IPS-NIHi11 (cell line): Measurements from ENCODE around the gene MRPS15.
A peak's percentile ranks its signal among the peaks of the same experiment; 100 is the strongest.

ENCODE experiments used
- DNase-seq: peaks from one replicate; pipeline ENCODE4 v3.0.0; 2012; ENCODE audit warnings: mixed read lengths, low spot score

The MRPS15 gene

DNA sequence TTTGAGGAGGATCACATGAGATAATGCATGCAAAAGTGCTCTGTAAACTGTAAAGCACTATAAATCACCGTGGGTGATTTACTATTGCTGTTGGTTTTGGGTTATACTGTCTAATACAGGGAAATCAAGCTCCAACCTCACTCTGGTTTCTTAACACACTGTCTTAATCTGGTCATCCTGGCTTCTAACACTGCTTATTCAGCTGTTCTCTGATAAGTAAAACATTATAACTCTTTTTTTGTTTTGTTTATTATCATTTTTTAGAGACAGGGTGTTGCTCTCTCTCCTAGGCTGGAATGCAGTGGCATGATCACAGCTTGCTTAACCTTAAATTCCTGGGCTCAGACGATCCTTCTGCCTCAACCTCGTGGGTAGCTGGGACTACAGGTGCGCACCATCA lies 44.6 kb downstream of the MRPS15 start:
- no peak for DNase-seq

DNA sequence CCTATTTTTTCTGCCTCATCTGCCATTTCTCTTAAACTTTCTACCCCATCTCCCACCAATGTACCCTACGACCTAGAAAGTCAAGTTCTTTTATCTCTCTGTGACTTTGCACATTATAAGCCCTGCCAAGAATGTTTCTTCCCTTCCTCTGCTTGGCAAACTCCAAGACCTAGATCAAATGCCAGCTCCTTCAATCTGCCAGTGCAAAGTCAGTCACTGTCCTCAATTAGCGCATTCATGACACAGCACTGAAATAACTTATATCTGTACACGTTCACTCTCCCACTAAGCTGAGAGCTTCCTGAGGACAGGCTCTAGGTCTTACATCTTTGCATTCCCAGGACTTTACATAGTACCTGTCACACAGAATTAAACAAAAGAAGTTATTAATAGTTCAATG lies 45.0 kb downstream of the MRPS15 start:
- no peak for DNase-seq

DNA sequence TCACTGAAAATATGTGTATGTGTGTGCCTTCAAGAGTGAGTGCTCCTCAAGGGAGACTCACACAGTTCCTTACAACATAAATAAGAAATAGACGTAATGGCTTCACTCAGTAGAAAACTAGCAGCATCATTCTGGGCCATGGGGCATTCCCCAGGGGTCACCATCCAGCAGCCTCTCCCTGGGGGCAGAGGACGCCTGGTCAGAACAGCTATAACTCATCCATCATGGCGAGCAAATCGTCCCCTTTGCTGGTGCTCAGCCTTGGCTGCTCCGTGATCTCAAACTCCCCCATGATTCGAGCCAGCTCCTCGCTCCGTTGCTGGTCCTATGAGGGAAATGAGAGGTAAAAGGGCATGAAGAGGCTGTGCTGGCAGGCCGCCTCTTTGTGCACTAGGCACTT lies 46.3 kb downstream of the MRPS15 start:
- DNase-seq = no peak

DNA sequence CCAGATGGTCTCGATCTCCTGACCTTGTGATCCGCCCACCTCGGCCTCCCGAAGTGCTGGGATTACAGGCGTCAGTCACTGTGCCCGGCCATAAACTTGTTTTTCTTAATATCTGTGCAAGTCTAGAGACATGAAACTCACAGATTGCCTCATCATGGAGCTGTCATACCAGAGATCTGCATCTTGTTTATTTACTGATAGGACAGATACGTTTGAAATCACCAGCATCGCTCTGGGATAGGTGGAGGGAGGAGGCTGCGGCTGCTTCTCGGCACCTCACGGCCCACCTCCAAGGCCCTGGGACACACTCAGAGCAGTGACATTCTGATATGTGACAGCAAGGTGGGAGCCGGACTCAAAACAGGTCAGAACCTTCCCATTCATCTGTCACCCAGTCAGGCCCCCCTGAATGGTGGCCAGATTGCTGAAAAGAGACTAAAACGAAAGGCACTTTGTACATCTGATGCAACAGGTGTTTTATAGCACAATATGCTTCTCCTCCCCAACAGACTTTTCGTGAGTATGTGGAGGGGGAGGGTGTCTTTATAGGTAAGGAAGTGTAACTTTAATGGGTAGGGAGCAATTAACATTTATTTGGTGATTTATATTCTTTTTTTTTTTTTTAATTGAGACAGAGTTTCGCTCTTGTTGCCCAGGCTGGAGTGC lies 48.4 kb downstream of the MRPS15 start:
- DNase-seq = no peak

DNA sequence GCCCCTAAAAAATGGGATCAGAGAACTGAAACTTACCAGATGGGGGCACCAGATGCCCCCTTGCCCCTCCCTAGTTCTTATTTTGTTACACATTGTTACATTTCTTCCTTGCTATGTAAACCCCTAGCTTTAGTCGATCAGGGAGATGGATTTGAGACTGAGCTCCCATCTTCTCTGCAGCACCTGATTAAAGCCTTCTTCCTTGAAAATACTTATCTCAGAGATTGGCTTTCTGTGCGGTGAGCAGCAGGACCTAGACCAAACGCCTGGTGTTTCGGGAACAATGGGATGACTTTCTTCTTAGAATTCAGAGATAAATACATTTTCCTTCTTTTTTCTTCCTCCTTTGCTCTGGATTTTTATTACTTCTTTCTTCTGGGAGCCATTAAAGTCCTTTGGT lies 49.8 kb downstream of the MRPS15 start:
- no peak for DNase-seq

DNA sequence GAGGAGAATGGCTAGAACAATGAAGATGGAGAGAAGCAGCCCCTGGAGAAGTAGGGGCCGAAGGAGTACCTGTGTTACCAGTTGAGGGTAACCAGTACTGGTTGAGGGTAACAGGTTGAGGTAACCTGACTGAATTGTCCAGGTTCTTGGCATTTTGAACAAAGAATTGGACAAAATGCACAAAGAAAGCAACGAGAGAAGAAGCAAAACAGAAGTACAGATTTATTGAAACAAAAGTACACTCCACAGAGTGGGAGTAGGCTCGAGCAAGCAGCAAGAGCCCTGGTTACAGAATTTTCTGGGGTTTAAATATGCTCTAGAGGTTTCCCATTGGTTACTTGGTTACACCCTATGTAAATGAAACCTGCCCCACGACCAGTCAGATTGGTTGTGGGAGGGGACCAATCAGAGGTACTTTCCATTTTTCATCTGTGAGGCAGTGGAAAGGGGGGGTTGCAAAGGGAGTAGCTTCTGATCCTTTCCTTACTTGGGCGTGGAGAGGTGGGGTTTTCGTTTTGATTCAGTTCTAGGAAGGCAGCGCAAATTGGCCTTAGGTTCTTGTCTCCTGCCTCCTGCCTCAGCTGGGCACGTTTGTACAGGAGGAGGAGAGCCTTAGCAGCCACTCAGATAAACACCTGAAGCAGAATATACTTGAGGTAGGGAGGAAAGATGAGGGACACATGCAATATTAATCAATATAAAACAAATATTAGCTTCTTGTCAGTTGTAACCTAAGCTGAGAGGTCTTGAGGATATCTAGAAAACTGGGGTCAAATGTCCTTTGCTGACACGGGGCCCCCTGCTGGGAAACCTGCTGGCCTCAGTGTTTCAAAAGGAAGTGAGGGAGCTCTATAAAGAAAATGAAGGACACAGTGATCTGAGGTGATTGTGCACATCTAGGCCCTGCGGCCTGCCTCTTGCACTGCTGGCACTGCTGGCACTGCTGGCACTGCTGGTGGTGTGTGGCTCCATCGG lies 52.2 kb downstream of the MRPS15 start:
- peak; percentile 24 for DNase-seq

DNA sequence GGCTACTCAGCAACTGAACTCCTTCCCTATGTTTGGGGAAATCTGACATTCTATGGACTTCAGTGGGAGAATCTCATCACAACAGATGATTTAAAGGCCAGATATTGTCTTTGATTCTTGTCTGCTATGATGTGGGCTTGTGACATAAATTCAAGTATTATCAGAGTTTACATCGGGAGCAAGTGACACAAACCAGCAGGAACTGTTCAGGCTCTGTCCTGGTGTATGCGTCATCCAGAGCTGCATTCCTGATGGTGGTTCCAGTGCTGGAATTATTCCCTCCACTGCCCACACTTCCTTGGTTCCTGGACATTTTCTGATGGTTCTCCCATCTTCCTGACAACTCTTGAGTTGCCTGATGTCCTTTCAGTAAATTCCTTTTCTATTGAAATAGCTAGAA lies 55.7 kb downstream of the MRPS15 start:
- no peak for DNase-seq

DNA sequence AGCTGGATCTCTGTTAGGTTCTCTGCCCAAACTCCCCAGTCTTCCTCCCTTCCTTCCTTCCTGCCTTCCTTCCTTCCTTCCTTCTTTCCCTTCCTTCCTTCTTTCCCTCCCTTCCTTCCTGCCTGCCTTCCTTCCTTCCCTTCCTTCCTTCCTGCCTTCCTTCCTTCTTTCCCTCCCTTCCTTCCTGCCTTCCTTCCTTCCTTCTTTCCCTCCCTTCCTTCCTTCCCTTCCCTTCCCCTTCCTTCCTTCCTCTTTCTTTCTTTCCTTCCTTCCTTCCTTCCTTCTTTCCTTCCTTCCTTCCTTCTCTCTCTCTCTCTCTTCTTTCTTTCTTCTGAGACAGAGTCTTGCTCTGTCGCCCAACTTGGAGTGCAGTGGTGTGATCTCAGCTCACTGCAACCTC lies 57.7 kb downstream of the MRPS15 start:
- no peak for DNase-seq
